Mesenchymal stem cell (in vitro differentiated cells and primary cell): ENCODE data around the gene MYLK.

Experiments used
- DNase-seq: peaks from one replicate; pipeline ENCODE4 v3.0.0-alpha.2; 2013
- H2AFZ ChIP-seq: one replicate; pipeline ENCODE4 v1.6.1; 2013; ENCODE audit warnings: low read depth, mild to moderate bottlenecking, control low read depth, inconsistent platforms, low read length, moderate library complexity
- H2AK5ac ChIP-seq: 2 replicates; pipeline ENCODE4 v1.6.1; 2013; ENCODE audit warnings: low read length, moderate library complexity, mild to moderate bottlenecking, inconsistent platforms; ENCODE audit not compliant: severe bottlenecking
- H2BK120ac ChIP-seq: one replicate; pipeline ENCODE4 v1.6.1; 2013; ENCODE audit warnings: low read depth, mild to moderate bottlenecking, inconsistent platforms, low read length, moderate library complexity
- H2BK12ac ChIP-seq, 2 experiments: one replicate each; pipeline ENCODE4 v1.6.1; 2013; ENCODE audit warnings: inconsistent platforms in 2 of 2, low read length in 2 of 2, mild to moderate bottlenecking in 2 of 2, moderate library complexity in 2 of 2, control low read depth in 1 of 2
- H2BK15ac ChIP-seq: one replicate; pipeline ENCODE4 v1.6.1; 2013; ENCODE audit warnings: mild to moderate bottlenecking, low read depth, inconsistent platforms; ENCODE audit not compliant: poor library complexity, severe bottlenecking
- H2BK5ac ChIP-seq: 2 replicates; pipeline ENCODE4 v1.6.1; 2013; ENCODE audit warnings: low read depth, mild to moderate bottlenecking, low read length, control low read depth, inconsistent platforms; ENCODE audit not compliant: poor library complexity, severe bottlenecking
- H3K14ac ChIP-seq, 2 experiments: one replicate each; pipeline ENCODE4 v1.6.1; 2013; ENCODE audit warnings: inconsistent platforms in 2 of 2, low read length in 2 of 2, control low read depth in 1 of 2, mild to moderate bottlenecking in 1 of 2, moderate library complexity in 1 of 2
- H3K18ac ChIP-seq, 2 experiments: one replicate each; pipeline ENCODE4 v1.6.1; 2013; ENCODE audit warnings: inconsistent platforms in 2 of 2, low read length in 2 of 2, control low read depth in 1 of 2, low read depth in 1 of 2, mild to moderate bottlenecking in 1 of 2
- H3K23ac ChIP-seq, 2 experiments: one replicate each; pipeline ENCODE4 v1.6.1; 2013; ENCODE audit warnings: inconsistent platforms in 2 of 2, low read length in 2 of 2, mild to moderate bottlenecking in 2 of 2, moderate library complexity in 2 of 2, control low read depth in 1 of 2
- H3K27ac ChIP-seq: 2 replicates; pipeline ENCODE4 v1.5.1; 2013; ENCODE audit warnings: mild to moderate bottlenecking, moderate library complexity, low read length, control low read depth, inconsistent platforms; ENCODE audit not compliant: poor library complexity, severe bottlenecking
- H3K27me3 ChIP-seq, 2 experiments: 2 replicates each; pipeline versions ENCODE4 v1.6.1 to v1.7.0; 2013; ENCODE audit warnings: low read length in 2 of 2, mild to moderate bottlenecking in 2 of 2, moderate library complexity in 2 of 2, control low read depth in 1 of 2, inconsistent platforms in 1 of 2; ENCODE audit not compliant: control insufficient read depth in 1 of 2, insufficient read depth in 1 of 2
- H3K36me3 ChIP-seq, 2 experiments: 2 replicates each; pipeline versions ENCODE4 v1.6.1 to v1.7.0; 2013; ENCODE audit warnings: low read length in 2 of 2, control low read depth in 1 of 2, inconsistent platforms in 1 of 2, low read depth in 1 of 2, mild to moderate bottlenecking in 1 of 2; ENCODE audit not compliant: insufficient read depth in 2 of 2, control insufficient read depth in 1 of 2
- H3K4ac ChIP-seq, 2 experiments: one replicate each; pipeline ENCODE4 v1.6.1; 2013; ENCODE audit warnings: inconsistent platforms in 2 of 2, low read length in 2 of 2, mild to moderate bottlenecking in 2 of 2, moderate library complexity in 2 of 2, control low read depth in 1 of 2, low read depth in 1 of 2
- H3K4me1 ChIP-seq: 2 replicates; pipeline ENCODE4 v1.6.1; 2013; ENCODE audit warnings: low read depth, low read length, control low read depth; ENCODE audit not compliant: control insufficient read depth, insufficient read depth
- H3K4me2 ChIP-seq: 2 replicates; pipeline ENCODE4 v1.6.1; 2013; ENCODE audit warnings: low read length, mild to moderate bottlenecking, inconsistent platforms; ENCODE audit not compliant: poor library complexity, severe bottlenecking
- H3K4me3 ChIP-seq, 2 experiments: 2 replicates each; pipeline versions ENCODE4 v1.5.1 to v1.7.0; 2013; ENCODE audit warnings: low read length in 2 of 2, mild to moderate bottlenecking in 2 of 2, control low read depth in 1 of 2, low read depth in 1 of 2; ENCODE audit not compliant: insufficient read depth in 1 of 2
- H3K79me1 ChIP-seq: replicated peaks from 2 replicates; pipeline ENCODE4 v1.6.1; 2013; ENCODE audit warnings: mild to moderate bottlenecking, control low read depth, low read length, inconsistent platforms; ENCODE audit not compliant: poor library complexity, severe bottlenecking
- H3K9ac ChIP-seq: 2 replicates; pipeline ENCODE4 v1.7.0; 2013; ENCODE audit warnings: mild to moderate bottlenecking, low read length, moderate library complexity
- H3K9me3 ChIP-seq: 2 replicates; pipeline ENCODE4 v1.7.0; 2013; ENCODE audit warnings: mild to moderate bottlenecking, low read length; ENCODE audit not compliant: control insufficient read depth
- H4K8ac ChIP-seq: one replicate; pipeline ENCODE4 v1.6.1; 2013; ENCODE audit warnings: inconsistent platforms, mild to moderate bottlenecking, low read length, moderate library complexity
- H4K91ac ChIP-seq: one replicate; pipeline ENCODE4 v1.6.1; 2013; ENCODE audit warnings: mild to moderate bottlenecking, low read length, inconsistent platforms
- WGBS: methylation state at CpG from one replicate; pipeline ENCODE4 v1.1.7; 2013; ENCODE audit warnings: mixed read lengths; 5-methylcytosine and 5-hydroxymethylcytosine counted together

The MYLK gene

GRCh38 chr3:123682302-123682701, 201.8 kb downstream of the MYLK start:
- no peak overlapping the region for H2BK120ac ChIP-seq
- H4K8ac ChIP-seq: no peak overlapping the region
- H3K18ac ChIP-seq: no peak overlapping the region
- WGBS: 98% methylated on average over 6 of the region's 6 CpGs
- H3K14ac ChIP-seq: no peak overlapping the region
- H3K27me3 ChIP-seq: no peaks in the 10 kb centered on the region
- peak overlapping the region; percentile 17 for H2AK5ac ChIP-seq
- H3K36me3 ChIP-seq: peaks cover 35 to 62% of the 10 kb centered on the region in 2 experiments
- H4K91ac ChIP-seq: no peak overlapping the region
- H3K9me3 ChIP-seq: no peaks in the 10 kb centered on the region
- H3K4me2 ChIP-seq: no peak overlapping the region
- H3K79me1 ChIP-seq: peaks cover 24% of the 10 kb centered on the region
- H3K4ac ChIP-seq: no peak overlapping the region
- no peak overlapping the region for H3K9ac ChIP-seq
- no peak overlapping the region for H2BK5ac ChIP-seq
- H3K4me1 ChIP-seq: peaks cover 55% of the 10 kb centered on the region
- H2BK15ac ChIP-seq: no peak overlapping the region
- H2BK12ac ChIP-seq: no peak overlapping the region
- H3K23ac ChIP-seq: no peak overlapping the region
- H3K27ac ChIP-seq: peak overlapping the region; percentile 9
- no peak overlapping the region for H2AFZ ChIP-seq
- no peak for DNase-seq
- H3K4me3 ChIP-seq: no peak overlapping the region

GRCh38 chr3:123679712-123680386, 204.3 kb downstream of the MYLK start:
- Histone ChIP-seq H3K79me1 (peaks cover 37% of the 10 kb centered on the region), H3K14ac (no peak overlapping the region), H2AK5ac (peak overlapping the region; percentile 89), H3K4me2 (no peak overlapping the region), H3K27me3 (no peaks in the 10 kb centered on the region), H2BK15ac (no peak overlapping the region), H3K4me1 (peaks cover 53% of the 10 kb centered on the region), H3K4ac (no peak overlapping the region), H3K36me3 (peaks cover 51 to 62% of the 10 kb centered on the region in 2 experiments), H2BK5ac (peak overlapping the region; percentile 54), H3K4me3 (no peak overlapping the region), H4K91ac (no peak overlapping the region), H2BK120ac (no peak overlapping the region), H3K9ac (no peak overlapping the region), H3K18ac (no peak overlapping the region), H4K8ac (no peak overlapping the region), H2AFZ (no peak overlapping the region), H3K9me3 (no peaks in the 10 kb centered on the region), H3K23ac (no peak overlapping the region), H3K27ac (peak overlapping the region; percentile 91), H2BK12ac (no peak overlapping the region)
- WGBS: 82% methylated on average over 8 of the region's 8 CpGs
- no peak for DNase-seq

GRCh38 chr3:123678108-123678511, 206.0 kb downstream of the MYLK start:
- peak overlapping the region; percentile 93 for H3K27ac ChIP-seq
- H4K91ac ChIP-seq: peak overlapping the region; percentile 37
- H3K36me3 ChIP-seq: peaks cover 51 to 59% of the 10 kb centered on the region in 2 experiments
- peaks cover 47% of the 10 kb centered on the region for H3K4me1 ChIP-seq
- H3K9ac ChIP-seq: no peak overlapping the region
- H2AK5ac ChIP-seq: peak overlapping the region; percentile 29
- no peak overlapping the region for H3K4me2 ChIP-seq
- H3K4me3 ChIP-seq: no peak overlapping the region
- no peaks in the 10 kb centered on the region for H3K9me3 ChIP-seq
- H3K14ac ChIP-seq: no peak overlapping the region
- H3K27me3 ChIP-seq: no peaks in the 10 kb centered on the region
- 70% methylated on average over 6 of the region's 8 CpGs for WGBS
- H3K79me1 ChIP-seq: peaks cover 33% of the 10 kb centered on the region
- peak; percentile 76 for DNase-seq
- no peak overlapping the region for H3K4ac ChIP-seq
- H2AFZ ChIP-seq: no peak overlapping the region
- H2BK12ac ChIP-seq: no peak overlapping the region
- H3K18ac ChIP-seq: no peak overlapping the region
- no peak overlapping the region for H4K8ac ChIP-seq
- H2BK5ac ChIP-seq: peak overlapping the region; percentile 71
- H2BK15ac ChIP-seq: no peak overlapping the region
- no peak overlapping the region for H3K23ac ChIP-seq
- H2BK120ac ChIP-seq: no peak overlapping the region

- H2BK5ac ChIP-seq: no peak overlapping the region
- H3K36me3 ChIP-seq: peaks cover 40 to 41% of the 10 kb centered on the region in 2 experiments
- H3K9me3 ChIP-seq: no peaks in the 10 kb centered on the region
- no peak overlapping the region for H2AFZ ChIP-seq
- no peak overlapping the region for H2AK5ac ChIP-seq
- H3K4me2 ChIP-seq: no peak overlapping the region
- no peak overlapping the region for H2BK15ac ChIP-seq
- no peak overlapping the region for H2BK120ac ChIP-seq
- no peak overlapping the region for H4K91ac ChIP-seq
- H3K27ac ChIP-seq: no peak overlapping the region
- no peak overlapping the region for H3K4ac ChIP-seq
- no peak overlapping the region for H3K4me3 ChIP-seq
- no peak overlapping the region for H3K23ac ChIP-seq
- peaks cover 13% of the 10 kb centered on the region for H3K4me1 ChIP-seq
- H3K14ac ChIP-seq: no peak overlapping the region
- H3K27me3 ChIP-seq: no peaks in the 10 kb centered on the region
- H3K9ac ChIP-seq: no peak overlapping the region
- no peak overlapping the region for H4K8ac ChIP-seq
- no peak overlapping the region for H3K18ac ChIP-seq
- no peak overlapping the region for H2BK12ac ChIP-seq
- WGBS: 98% methylated on average over 2 of the region's 3 CpGs
- peaks cover 28% of the 10 kb centered on the region for H3K79me1 ChIP-seq
- DNase-seq: no peak
These were observed 211.5 kb downstream of the MYLK start for GRCh38 chr3:123672429-123673146.
